H1 (cell line): Measurements from ENCODE around the gene TMEM269.

Experiments used
- ASH2L ChIP-seq: fragments of 200-600, 300-600 bp; sonication (generic); IDR thresholded peaks from one replicate; pipeline ENCODE4 v1.7.1; 2017; ENCODE audit warnings: low read length
- CBX8 ChIP-seq: fragments of 300-800, 300-1000 bp; sonication (generic); IDR thresholded peaks from 2 replicates; pipeline ENCODE4 v1.7.1; 2016; ENCODE audit warnings: low read depth, low read length, borderline replicate concordance
- EP300 ChIP-seq, 2 experiments: IDR thresholded peaks; 1 replicate in 1 of 2; 2 replicates in 1 of 2; pipeline ENCODE4 v1.6.1; 2011 to 2012; ENCODE audit warnings: low read depth in 2 of 2, low read length in 2 of 2, mild to moderate bottlenecking in 2 of 2, borderline replicate concordance in 1 of 2, inconsistent platforms in 1 of 2, moderate library complexity in 1 of 2
- MAFK ChIP-seq: IDR thresholded peaks from 2 replicates; pipeline ENCODE4 v1.6.1; 2012; ENCODE audit warnings: low read depth, mild to moderate bottlenecking, improper control_type of control experiment, low read length
- POLR2A ChIP-seq, 2 experiments: IDR thresholded peaks; 1 replicate in 1 of 2; 2 replicates in 1 of 2; pipeline ENCODE4 v1.6.1; 2011; ENCODE audit warnings: low read depth in 2 of 2, low read length in 2 of 2, mild to moderate bottlenecking in 2 of 2; ENCODE audit errors: control extremely low read depth in 1 of 2
- POLR2AphosphoS5 ChIP-seq: IDR thresholded peaks from 2 replicates; pipeline ENCODE4 v1.6.1; 2011; ENCODE audit warnings: low read depth, low read length
- RFX5 ChIP-seq: IDR thresholded peaks from 2 replicates; pipeline ENCODE4 v1.6.1; 2011; ENCODE audit warnings: low read depth, low read length, improper control_type of control experiment, borderline replicate concordance
- TEAD4 ChIP-seq: IDR thresholded peaks from 2 replicates; pipeline ENCODE4 v1.6.1; 2012; ENCODE audit warnings: low read depth, low read length, inconsistent platforms, mixed read lengths
- YY1 ChIP-seq: IDR thresholded peaks from 2 replicates; pipeline ENCODE4 v1.6.1; 2011; ENCODE audit warnings: low read depth, mild to moderate bottlenecking, low read length
- ZNF274 ChIP-seq: IDR thresholded peaks from 2 replicates; pipeline ENCODE4 v1.7.0; 2012; ENCODE audit warnings: low read length, borderline replicate concordance; ENCODE audit errors: extremely low read depth
- TF ChIP-seq, protein P1 (sequence below), 3 experiments: IDR thresholded peaks; 1 replicate in 2 of 3; 2 replicates in 1 of 3; pipeline versions ENCODE4 v1.5.1 to v1.6.1; 2011; ENCODE audit warnings: low read length in 3 of 3, mild to moderate bottlenecking in 3 of 3, inconsistent platforms in 2 of 3, low read depth in 1 of 3, moderate library complexity in 1 of 3; ENCODE audit not compliant: insufficient read depth in 1 of 3; ENCODE audit errors: control extremely low read depth in 1 of 3
- TF ChIP-seq, protein P2 (sequence below): IDR thresholded peaks from 2 replicates; pipeline ENCODE4 v1.6.1; 2012; ENCODE audit warnings: inconsistent platforms
- TF ChIP-seq, protein P3 (sequence below): IDR thresholded peaks from 2 replicates; pipeline ENCODE4 v1.6.1; 2011; ENCODE audit warnings: low read depth, mild to moderate bottlenecking, low read length; ENCODE audit not compliant: insufficient read depth

DNA sequence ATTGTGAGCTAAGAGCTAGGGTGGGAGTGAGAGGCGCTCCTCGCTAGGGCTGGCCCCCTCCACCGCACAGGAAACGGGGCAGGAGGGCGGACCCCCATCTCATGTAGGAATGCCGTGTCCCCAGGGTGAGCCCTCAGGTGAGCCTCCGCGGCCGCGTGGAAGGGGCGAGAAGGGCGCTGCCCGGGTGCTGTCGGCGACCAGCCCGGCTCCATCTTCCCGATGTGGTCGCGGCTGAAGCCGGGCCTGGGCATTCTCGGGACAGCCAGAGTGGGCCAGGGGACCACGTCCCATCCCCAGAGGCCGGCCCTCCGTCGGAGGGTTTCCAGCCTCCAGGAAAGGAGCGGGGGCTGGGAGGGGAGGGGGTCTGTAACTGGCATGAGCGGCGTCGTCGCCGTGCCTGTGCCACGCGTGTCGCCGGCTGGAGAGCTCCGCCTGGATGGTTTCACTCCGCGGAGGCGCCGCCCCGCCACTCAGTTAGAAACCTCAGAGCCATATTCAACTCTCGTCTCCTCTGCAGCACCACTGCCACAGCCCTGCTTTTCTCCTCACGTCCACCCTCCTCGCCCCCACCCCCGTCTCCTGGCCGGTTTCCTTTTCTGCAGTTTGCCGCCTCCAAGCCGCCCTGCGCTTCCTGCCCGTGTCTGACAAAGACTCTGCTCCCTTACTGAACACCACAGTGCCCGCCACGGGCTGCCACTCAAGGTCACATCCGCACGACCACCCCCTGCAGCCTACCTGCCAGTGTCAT, at the start of gene TMEM269:
- TF ChIP-seq POLR2A (IDR thresholded peaks at IDR 0.05; ENCODE audit: control extremely low read depth in 1 of 2, low read depth in 2 of 2, low read length in 2 of 2) (no peak), CBX8 (no peak), TEAD4 (no peak), ASH2L (no peak), POLR2AphosphoS5 (no peak), RFX5 (no peak), EP300 (IDR thresholded peaks at IDR 0.05; ENCODE audit: borderline replicate concordance in 1 of 2, low read depth in 2 of 2, low read length in 2 of 2) (no peak), ZNF274 (no peak), MAFK (no peak), YY1 (no peak)
- TF ChIP-seq, protein P1, sequence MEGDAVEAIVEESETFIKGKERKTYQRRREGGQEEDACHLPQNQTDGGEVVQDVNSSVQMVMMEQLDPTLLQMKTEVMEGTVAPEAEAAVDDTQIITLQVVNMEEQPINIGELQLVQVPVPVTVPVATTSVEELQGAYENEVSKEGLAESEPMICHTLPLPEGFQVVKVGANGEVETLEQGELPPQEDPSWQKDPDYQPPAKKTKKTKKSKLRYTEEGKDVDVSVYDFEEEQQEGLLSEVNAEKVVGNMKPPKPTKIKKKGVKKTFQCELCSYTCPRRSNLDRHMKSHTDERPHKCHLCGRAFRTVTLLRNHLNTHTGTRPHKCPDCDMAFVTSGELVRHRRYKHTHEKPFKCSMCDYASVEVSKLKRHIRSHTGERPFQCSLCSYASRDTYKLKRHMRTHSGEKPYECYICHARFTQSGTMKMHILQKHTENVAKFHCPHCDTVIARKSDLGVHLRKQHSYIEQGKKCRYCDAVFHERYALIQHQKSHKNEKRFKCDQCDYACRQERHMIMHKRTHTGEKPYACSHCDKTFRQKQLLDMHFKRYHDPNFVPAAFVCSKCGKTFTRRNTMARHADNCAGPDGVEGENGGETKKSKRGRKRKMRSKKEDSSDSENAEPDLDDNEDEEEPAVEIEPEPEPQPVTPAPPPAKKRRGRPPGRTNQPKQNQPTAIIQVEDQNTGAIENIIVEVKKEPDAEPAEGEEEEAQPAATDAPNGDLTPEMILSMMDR (IDR thresholded peaks at IDR 0.05; ENCODE audit: control extremely low read depth in 1 of 3, insufficient read depth in 1 of 3, low read depth in 1 of 3, low read length in 3 of 3) = no peak
- TF ChIP-seq, protein P2, sequence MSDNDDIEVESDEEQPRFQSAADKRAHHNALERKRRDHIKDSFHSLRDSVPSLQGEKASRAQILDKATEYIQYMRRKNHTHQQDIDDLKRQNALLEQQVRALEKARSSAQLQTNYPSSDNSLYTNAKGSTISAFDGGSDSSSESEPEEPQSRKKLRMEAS = no peak
- TF ChIP-seq, protein P3, sequence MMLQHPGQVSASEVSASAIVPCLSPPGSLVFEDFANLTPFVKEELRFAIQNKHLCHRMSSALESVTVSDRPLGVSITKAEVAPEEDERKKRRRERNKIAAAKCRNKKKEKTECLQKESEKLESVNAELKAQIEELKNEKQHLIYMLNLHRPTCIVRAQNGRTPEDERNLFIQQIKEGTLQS = no peak
